ENCODE data around the gene ACOT4. TPM values are rescaled to one million over a fixed set of nuclear protein-coding genes. Genes with fewer than 3 reads are reported as not detected.
"Not testable (repeated sequence)": the region's sequence is repeated elsewhere in the genome, so short reads cannot be mapped to it uniquely, and the experiment has no call there.

The ACOT4 gene
- total RNA-seq, 1 donor from 2014 or later, result 4.5 TPM

DNA sequence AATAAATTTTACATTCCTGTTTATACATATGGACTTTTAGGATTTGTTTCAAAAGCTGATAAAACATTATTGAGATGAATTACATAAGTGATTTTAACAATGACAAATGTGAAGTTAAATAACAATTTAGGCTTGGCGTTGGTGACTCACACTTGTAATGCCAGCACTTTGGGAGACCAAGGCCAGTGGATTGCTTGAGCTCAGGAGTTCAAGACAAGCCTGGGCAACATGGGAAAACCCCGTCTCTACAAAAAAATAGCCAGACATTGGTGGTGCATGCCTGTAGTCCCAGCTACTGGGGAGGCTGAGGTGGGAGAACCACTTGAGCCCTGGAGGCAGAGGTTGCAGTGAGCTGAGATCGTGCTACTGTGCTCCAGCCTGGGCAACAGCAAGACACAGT lies 15.3 kb upstream of the ACOT4 start:
- Histone ChIP-seq H3K4me3 (no peak overlapping the region), H3K4me1 (no peaks in the 10 kb centered on the region), H3K36me3 (peaks cover 29% of the 10 kb centered on the region), H3K9me3 (no peaks in the 10 kb centered on the region), H3K27me3 (no peaks in the 10 kb centered on the region), H3K27ac (no peak overlapping the region)
- TF ChIP-seq, protein P1, sequence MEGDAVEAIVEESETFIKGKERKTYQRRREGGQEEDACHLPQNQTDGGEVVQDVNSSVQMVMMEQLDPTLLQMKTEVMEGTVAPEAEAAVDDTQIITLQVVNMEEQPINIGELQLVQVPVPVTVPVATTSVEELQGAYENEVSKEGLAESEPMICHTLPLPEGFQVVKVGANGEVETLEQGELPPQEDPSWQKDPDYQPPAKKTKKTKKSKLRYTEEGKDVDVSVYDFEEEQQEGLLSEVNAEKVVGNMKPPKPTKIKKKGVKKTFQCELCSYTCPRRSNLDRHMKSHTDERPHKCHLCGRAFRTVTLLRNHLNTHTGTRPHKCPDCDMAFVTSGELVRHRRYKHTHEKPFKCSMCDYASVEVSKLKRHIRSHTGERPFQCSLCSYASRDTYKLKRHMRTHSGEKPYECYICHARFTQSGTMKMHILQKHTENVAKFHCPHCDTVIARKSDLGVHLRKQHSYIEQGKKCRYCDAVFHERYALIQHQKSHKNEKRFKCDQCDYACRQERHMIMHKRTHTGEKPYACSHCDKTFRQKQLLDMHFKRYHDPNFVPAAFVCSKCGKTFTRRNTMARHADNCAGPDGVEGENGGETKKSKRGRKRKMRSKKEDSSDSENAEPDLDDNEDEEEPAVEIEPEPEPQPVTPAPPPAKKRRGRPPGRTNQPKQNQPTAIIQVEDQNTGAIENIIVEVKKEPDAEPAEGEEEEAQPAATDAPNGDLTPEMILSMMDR (IDR thresholded peaks at IDR 0.05), result no peak
- no peak for ATAC-seq
- intact Hi-C loops (cut with DNase I), result no loop called here
- no peak for DNase-seq

DNA sequence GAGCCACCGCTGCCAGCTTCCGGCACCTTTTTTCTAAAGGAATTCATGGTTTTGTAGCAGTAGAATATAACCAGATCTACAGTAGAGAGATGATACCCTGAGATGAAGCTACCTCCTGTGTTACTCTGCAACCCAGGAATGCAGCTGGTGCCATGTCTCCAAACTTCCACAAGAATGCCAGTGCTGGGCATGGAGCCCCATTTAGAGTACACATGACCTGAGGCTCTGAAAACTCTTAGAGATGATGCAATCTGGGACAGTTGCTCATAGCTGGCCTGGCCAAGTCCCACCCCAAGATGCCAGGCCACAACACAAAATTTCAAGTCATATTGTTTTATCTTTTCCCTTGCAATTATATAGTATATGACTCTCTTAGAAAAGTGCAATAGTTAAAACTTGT lies 14.5 kb upstream of the ACOT4 start:
- intact Hi-C loops (cut with DNase I); H3K9me3 ChIP-seq; H3K27me3 ChIP-seq; H3K27ac ChIP-seq; DNase-seq; H3K4me3 ChIP-seq; H3K4me1 ChIP-seq: not testable (repeated sequence)
- H3K36me3 ChIP-seq, result peaks cover 29% of the 10 kb centered on the region
- peak; percentile 60 for ATAC-seq

DNA sequence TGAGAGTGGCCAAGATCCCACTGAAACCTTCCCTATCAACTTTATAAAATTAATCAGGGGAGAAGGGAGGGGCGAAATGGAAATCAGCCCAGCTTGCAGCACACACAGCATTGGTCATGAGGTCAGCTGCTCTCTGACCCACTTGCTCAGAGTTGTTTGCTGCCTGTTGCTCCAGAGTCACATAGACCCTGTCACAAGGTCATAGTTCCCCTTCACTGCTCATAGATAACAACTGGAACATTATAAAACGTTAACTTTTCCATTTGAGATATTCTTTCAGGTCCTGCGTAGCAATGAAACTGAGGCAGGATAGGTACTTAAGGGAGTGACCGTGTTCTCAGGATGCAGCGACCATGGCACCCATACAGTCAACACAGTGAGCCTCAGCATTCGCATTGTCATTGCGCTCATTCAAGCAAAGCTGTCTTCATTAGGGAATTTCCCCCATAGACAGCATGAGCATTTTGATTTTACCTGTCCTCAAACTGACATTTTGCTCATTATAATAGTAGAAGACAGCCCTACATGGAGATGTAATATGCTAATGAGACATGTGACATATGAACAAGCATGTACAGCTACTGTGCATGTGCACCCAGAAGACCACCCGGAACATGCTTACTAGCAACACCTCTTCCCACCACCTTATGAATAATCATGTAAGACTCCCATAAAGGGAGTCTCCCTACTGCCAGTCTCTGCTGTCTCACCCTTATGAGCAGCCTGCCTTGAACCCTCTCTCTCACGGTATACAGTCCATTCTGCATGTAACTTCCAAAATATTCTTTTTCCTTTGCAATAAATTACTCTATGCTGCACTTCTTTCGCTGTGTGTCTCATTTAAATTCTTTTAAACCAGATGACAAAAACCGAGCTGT lies 9.3 kb upstream of the ACOT4 start:
- peak; percentile 82 for ATAC-seq
- H3K36me3 ChIP-seq; intact Hi-C loops (cut with DNase I); DNase-seq; H3K4me3 ChIP-seq; H3K27me3 ChIP-seq; H3K9me3 ChIP-seq; H3K4me1 ChIP-seq: not testable (repeated sequence)
- H3K27ac ChIP-seq, result peak overlapping the region; percentile 42

DNA sequence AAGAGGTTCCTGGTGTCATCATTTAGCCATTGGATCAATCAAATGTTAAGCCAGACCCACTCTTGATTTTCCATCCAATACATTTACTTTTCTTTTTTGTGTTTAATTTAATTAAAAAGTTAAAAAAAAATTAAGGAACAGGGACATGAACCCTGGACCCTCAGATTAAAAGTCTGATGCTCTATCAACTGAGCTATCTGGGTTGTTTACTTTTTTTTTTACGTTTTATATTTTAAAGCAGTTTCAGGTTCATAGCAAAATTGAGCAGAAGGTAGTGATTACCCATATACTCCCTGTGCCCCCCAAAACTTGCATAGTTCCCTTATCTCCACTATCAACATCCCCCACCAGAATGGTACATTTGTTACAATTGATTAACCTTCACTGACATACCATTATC lies 3.0 kb upstream of the ACOT4 start:
- TF ChIP-seq, protein P1 (IDR thresholded peaks at IDR 0.05), result no peak
- DNase-seq (no peak), ATAC-seq (no peak)
- no peak overlapping the region for H3K27ac ChIP-seq
- H3K27me3 ChIP-seq, result no peaks in the 10 kb centered on the region
- intact Hi-C loops (cut with DNase I), result no loop called here
- H3K36me3 ChIP-seq, result no peaks in the 10 kb centered on the region
- no peak overlapping the region for H3K4me3 ChIP-seq
- H3K4me1 ChIP-seq, result peaks cover 3% of the 10 kb centered on the region
- H3K9me3 ChIP-seq, result no peaks in the 10 kb centered on the region

DNA sequence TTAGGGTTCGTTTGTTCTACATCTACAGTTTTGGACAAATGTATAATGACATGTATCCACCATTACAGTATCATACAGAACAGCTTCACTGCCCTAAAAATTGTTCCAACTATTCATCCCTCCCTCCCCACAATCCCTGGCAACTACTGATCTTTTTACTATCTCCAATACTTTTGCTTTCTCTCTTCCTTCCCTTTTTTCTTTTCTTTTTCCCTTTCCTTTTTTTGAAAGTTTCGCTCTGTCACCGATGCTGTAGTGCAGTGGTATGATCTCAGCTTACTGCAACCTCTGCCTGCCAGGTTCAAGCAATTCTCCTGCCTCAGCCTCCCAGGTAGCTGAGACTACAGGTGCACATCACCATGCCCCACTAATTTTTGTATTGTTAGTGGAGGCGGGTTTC lies 2.6 kb upstream of the ACOT4 start:
- TF ChIP-seq, protein P1 (IDR thresholded peaks at IDR 0.05), result no peak
- no peak overlapping the region for H3K27ac ChIP-seq
- ATAC-seq, result no peak

DNA sequence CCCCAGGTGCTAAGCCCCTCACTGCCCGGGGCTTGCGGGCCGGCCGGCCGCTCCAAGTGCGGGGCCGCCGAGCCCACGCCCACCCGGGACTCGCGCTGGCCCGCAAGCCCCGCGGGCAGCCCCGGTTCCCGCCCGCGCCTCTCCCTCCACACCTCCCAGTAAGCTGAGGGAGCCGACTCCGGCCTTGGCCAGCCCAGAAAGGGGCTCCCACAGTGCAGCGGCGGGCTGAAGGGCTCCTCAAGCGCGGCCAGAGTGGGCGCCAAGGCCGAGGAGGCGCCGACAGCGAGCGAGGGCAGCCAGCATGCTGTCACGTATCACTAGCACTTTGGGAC lies 1.0 kb upstream of the ACOT4 start:
- H3K4me3 ChIP-seq; H3K4me1 ChIP-seq; H3K27ac ChIP-seq; H3K27me3 ChIP-seq; H3K9me3 ChIP-seq; H3K36me3 ChIP-seq; intact Hi-C loops (cut with DNase I); ATAC-seq; DNase-seq: not testable (repeated sequence)

More for the DNA sequence above, 2.6 kb upstream of the ACOT4 start:
- Histone ChIP-seq H3K36me3 (no peaks in the 10 kb centered on the region), H3K4me1 (peaks cover 3% of the 10 kb centered on the region), H3K4me3 (no peak overlapping the region), H3K27me3 (no peaks in the 10 kb centered on the region), H3K9me3 (no peaks in the 10 kb centered on the region)
- DNase-seq, result no peak
- intact Hi-C loops (cut with DNase I), result no loop called here

DNA sequence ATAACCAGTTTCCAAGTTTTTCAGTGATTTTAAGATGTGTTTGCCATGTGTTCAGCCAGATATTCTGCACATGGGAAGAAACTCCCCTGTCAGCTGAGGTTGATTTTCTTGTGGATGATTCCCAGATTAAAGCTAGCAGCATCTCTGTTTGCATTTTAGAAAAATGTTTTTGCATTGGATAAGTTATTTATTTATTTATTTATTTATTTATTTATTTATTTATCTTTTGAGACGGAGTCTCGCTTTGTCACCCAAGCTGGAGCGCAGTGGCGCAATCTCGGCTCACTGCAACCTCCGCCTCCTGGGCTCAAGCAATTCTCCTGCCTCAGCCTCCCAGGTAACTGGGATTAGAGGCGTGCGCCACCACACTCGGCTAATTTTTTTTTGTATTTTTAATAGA lies 2.8 kb downstream of the ACOT4 start:
- no peak overlapping the region for H3K4me3 ChIP-seq
- H3K4me1 ChIP-seq, result peaks cover 3% of the 10 kb centered on the region
- no peaks in the 10 kb centered on the region for H3K9me3 ChIP-seq
- no peak overlapping the region for H3K27ac ChIP-seq
- H3K36me3 ChIP-seq, result no peaks in the 10 kb centered on the region
- TF ChIP-seq, protein P1 (IDR thresholded peaks at IDR 0.05), result no peak
- H3K27me3 ChIP-seq, result no peaks in the 10 kb centered on the region
- intact Hi-C loops (cut with DNase I), result no loop called here
- ATAC-seq, result no peak
- no peak for DNase-seq
